HepG2 (cell line): ENCODE data around the gene RABGGTA. TPM values are rescaled to one million over a fixed set of nuclear protein-coding genes. Genes with fewer than 3 reads are reported as not detected.

Experiments used
- AGO2 ChIP-seq: fragments of 200-400 bp; formaldehyde crosslinking; optimal IDR thresholded peaks from 2 replicates; pipeline ENCODE3; 2017; ENCODE audit warnings: mild to moderate bottlenecking, low read depth, low read length, moderate library complexity
- RBM22 ChIP-seq: fragments of 200-400 bp; formaldehyde crosslinking; optimal IDR thresholded peaks from 2 replicates; pipeline ENCODE3; 2017; ENCODE audit warnings: mild to moderate bottlenecking, low read length, moderate library complexity
- ZNF326 ChIP-seq: sonication (generic); formaldehyde crosslinking; IDR thresholded peaks from 2 replicates; pipeline ENCODE4 v1.4.0; 2020; ENCODE audit warnings: missing genetic modification reagents, borderline replicate concordance
- ZNF383 ChIP-seq: sonication (generic); formaldehyde crosslinking; IDR thresholded peaks from 2 replicates; pipeline ENCODE4 v1.4.0; 2020; ENCODE audit warnings: missing genetic modification reagents, mild to moderate bottlenecking, borderline replicate concordance
- ZNF616 ChIP-seq: sonication (generic); formaldehyde crosslinking; IDR thresholded peaks from 2 replicates; pipeline ENCODE4 v1.5.0; 2020; ENCODE audit warnings: low read depth, mild to moderate bottlenecking, missing genetic modification reagents
- ZNF772 ChIP-seq: sonication (generic); formaldehyde crosslinking; IDR thresholded peaks from 2 replicates; pipeline ENCODE4 v1.5.0; 2020; ENCODE audit warnings: mild to moderate bottlenecking, missing genetic modification reagents
- ZNF879 ChIP-seq: sonication (generic); formaldehyde crosslinking; IDR thresholded peaks from 2 replicates; pipeline ENCODE4 v1.8.1; 2023; ENCODE audit warnings: missing genetic modification reagents
- polyA plus RNA-seq, 8 experiments: library from polyadenylated mRNA; depleted of rRNA in 3 of 8; stranded (reverse) in 7 of 8; unstranded in 1 of 8; fragments of >200 nt; fragmentation: Illumina TruSeq in 4 of 8; extraction: Trizol in 4 of 8; gene quantifications; 2 replicates each; pipeline versions ENCODE4 v1.2.1 to v1.2.3, GENCODE V29; 2011 to 2016; ENCODE audit warnings: low read depth in 4 of 8, missing spikeins in 1 of 8, mixed read lengths in 1 of 8; ENCODE audit not compliant: insufficient read depth in 1 of 8
- total RNA-seq, 5 experiments: library from RNA; depleted of rRNA; stranded (reverse); fragments of >200 nt; fragmentation: Illumina TruSeq; extraction: Trizol; gene quantifications; 2 replicates each; pipeline ENCODE4 v1.2.3, GENCODE V29; 2016; ENCODE audit warnings: low read depth in 1 of 5
- TF ChIP-seq, protein P1 (sequence below): sonication (generic); formaldehyde crosslinking; IDR thresholded peaks from 2 replicates; pipeline ENCODE4 v1.5.0; 2020; ENCODE audit warnings: missing genetic modification reagents, mild to moderate bottlenecking, borderline replicate concordance
- TF ChIP-seq, protein P2 (sequence below): IDR thresholded peaks from 2 replicates; pipeline ENCODE4 v1.6.1; 2018; ENCODE audit warnings: missing genetic modification reagents
- TF ChIP-seq, protein P3 (sequence below): sonication (generic); formaldehyde crosslinking; IDR thresholded peaks from 2 replicates; pipeline ENCODE4 v1.4.0; 2020; ENCODE audit warnings: mild to moderate bottlenecking, missing genetic modification reagents, borderline replicate concordance
- TF ChIP-seq, protein P4 (sequence below): conservative IDR thresholded peaks from 2 replicates; pipeline ENCODE4 v1.6.1; 2018; ENCODE audit warnings: missing genetic modification reagents
- TF ChIP-seq, protein P5 (sequence below): sonication (generic); formaldehyde crosslinking; IDR thresholded peaks from 2 replicates; pipeline ENCODE4 v1.5.0; 2020; ENCODE audit warnings: mild to moderate bottlenecking, missing genetic modification reagents

RABGGTA gene
- total and polyA plus RNA-seq, 2 of the 13 experiments (the other 11 are each of a cell fraction or from before 2014, with no cell fraction given) = 57.9 to 90.8 TPM

DNA sequence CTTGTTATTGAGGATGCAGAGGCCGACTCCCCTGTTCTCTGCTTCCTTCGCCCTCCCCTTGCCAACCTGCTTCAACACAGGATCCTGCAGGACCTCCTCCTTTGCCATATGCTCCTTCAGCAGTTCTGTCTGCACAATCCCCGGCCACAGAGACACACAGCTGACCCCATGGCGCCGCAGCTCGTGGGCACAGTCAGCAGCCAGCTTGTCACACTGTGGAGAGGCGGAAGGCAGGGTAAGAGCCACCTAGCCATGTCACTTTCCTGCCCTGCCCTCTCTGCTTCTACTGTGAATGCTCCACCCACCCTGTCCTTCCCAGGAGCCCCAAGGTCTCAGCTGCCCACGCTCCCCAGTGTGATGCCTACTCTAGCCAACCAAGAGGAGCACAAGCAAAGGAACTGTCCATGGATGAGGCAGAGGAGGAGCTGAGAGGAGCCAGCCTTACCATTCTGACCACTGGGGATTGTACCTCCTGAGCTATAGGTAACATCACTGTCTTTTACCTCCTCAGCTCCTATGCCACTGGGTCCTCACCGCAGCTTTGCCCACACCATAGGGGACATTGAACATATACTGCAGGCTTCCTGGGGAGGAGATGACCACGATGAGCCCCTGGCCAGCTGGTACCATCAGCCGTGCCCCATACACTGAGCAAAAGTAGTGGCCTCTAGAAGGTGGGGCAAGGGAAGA, 20.9 kb upstream of the RABGGTA start (continued):
- TF ChIP-seq, protein P1, sequence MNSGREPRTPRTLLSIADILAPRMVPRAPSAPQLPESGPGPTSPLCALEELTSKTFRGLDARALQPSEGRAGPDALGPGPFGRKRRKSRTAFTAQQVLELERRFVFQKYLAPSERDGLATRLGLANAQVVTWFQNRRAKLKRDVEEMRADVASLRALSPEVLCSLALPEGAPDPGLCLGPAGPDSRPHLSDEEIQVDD = 0 out of 2 replicates have a peak, but pooled peaks have one; percentile 22
- TF ChIP-seq ZNF879 (CRISPR knock-in tag) (no peak), ZNF616 (0 out of 2 replicates have a peak, but pooled peaks have one; percentile 20), ZNF383 (CRISPR knock-in tag) (0 out of 2 replicates have a peak, but pooled peaks have one; percentile 65), RBM22 (peak; percentile 58), ZNF772 (CRISPR knock-in tag) (no peak), ZNF326 (CRISPR knock-in tag) (no peak), AGO2 (peak; percentile 45)
- TF ChIP-seq, protein P2, sequence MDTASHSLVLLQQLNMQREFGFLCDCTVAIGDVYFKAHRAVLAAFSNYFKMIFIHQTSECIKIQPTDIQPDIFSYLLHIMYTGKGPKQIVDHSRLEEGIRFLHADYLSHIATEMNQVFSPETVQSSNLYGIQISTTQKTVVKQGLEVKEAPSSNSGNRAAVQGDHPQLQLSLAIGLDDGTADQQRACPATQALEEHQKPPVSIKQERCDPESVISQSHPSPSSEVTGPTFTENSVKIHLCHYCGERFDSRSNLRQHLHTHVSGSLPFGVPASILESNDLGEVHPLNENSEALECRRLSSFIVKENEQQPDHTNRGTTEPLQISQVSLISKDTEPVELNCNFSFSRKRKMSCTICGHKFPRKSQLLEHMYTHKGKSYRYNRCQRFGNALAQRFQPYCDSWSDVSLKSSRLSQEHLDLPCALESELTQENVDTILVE (CRISPR knock-in tag) = no peak
- TF ChIP-seq, protein P3, sequence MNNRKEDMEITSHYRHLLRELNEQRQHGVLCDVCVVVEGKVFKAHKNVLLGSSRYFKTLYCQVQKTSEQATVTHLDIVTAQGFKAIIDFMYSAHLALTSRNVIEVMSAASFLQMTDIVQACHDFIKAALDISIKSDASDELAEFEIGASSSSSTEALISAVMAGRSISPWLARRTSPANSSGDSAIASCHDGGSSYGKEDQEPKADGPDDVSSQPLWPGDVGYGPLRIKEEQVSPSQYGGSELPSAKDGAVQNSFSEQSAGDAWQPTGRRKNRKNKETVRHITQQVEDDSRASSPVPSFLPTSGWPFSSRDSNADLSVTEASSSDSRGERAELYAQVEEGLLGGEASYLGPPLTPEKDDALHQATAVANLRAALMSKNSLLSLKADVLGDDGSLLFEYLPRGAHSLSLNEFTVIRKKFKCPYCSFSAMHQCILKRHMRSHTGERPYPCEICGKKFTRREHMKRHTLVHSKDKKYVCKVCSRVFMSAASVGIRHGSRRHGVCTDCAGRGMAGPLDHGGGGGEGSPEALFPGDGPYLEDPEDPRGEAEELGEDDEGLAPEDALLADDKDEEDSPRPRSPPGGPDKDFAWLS (CRISPR knock-in tag) = no peak
- TF ChIP-seq, protein P4, sequence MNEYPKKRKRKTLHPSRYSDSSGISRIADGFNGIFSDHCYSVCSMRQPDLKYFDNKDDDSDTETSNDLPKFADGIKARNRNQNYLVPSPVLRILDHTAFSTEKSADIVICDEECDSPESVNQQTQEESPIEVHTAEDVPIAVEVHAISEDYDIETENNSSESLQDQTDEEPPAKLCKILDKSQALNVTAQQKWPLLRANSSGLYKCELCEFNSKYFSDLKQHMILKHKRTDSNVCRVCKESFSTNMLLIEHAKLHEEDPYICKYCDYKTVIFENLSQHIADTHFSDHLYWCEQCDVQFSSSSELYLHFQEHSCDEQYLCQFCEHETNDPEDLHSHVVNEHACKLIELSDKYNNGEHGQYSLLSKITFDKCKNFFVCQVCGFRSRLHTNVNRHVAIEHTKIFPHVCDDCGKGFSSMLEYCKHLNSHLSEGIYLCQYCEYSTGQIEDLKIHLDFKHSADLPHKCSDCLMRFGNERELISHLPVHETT (CRISPR knock-in tag) = no peak
- TF ChIP-seq, protein P5, sequence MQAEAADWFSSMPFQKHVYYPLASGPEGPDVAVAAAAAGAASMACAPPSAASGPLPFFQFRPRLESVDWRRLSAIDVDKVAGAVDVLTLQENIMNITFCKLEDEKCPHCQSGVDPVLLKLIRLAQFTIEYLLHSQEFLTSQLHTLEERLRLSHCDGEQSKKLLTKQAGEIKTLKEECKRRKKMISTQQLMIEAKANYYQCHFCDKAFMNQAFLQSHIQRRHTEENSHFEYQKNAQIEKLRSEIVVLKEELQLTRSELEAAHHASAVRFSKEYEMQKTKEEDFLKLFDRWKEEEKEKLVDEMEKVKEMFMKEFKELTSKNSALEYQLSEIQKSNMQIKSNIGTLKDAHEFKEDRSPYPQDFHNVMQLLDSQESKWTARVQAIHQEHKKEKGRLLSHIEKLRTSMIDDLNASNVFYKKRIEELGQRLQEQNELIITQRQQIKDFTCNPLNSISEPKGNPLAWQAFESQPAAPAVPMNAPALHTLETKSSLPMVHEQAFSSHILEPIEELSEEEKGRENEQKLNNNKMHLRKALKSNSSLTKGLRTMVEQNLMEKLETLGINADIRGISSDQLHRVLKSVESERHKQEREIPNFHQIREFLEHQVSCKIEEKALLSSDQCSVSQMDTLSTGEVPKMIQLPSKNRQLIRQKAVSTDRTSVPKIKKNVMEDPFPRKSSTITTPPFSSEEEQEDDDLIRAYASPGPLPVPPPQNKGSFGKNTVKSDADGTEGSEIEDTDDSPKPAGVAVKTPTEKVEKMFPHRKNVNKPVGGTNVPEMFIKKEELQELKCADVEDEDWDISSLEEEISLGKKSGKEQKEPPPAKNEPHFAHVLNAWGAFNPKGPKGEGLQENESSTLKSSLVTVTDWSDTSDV (CRISPR knock-in tag) = peak; percentile 64; the same call in 1 of the 2 replicates
